ENCODE measurements around the gene CHML.

- no peak for TF ChIP-seq CTCF (IDR thresholded peaks at IDR 0.05)
- TF ChIP-seq POLR2A (IDR thresholded peaks at IDR 0.05) = no peak
These were observed 4.1 kb upstream of the CHML start for GRCh38 chr1:241644259-241644658.
